BE2C (cell line): ENCODE data around the gene PCK2.

Experiments
- DNase-seq: peaks from one replicate; pipeline ENCODE4 v3.0.0-alpha.2; 2020
- H3K27me3 ChIP-seq: fragments of 250-450 bp; sonication (Bioruptor Pico); 2 replicates; pipeline ENCODE4 v1.5.1; 2020; ENCODE audit warnings: mild to moderate bottlenecking
- H3K36me3 ChIP-seq: fragments of 250-450 bp; sonication (Bioruptor Pico); 2 replicates; pipeline ENCODE4 v1.5.1; 2020; ENCODE audit warnings: mild to moderate bottlenecking
- H3K4me1 ChIP-seq: fragments of 250-450 bp; sonication (Bioruptor Pico); 2 replicates; pipeline ENCODE4 v1.5.1; 2020
- H3K4me3 ChIP-seq: 2 replicates; pipeline ENCODE4 v1.5.1; 2011; ENCODE audit warnings: low read depth, low read length
- H3K9me3 ChIP-seq: fragments of 250-450 bp; sonication (Bioruptor Pico); 2 replicates; pipeline ENCODE4 v1.5.1; 2020
- TF ChIP-seq, protein P1 (sequence below): IDR thresholded peaks from 2 replicates; pipeline ENCODE4 v1.5.1; 2012; ENCODE audit warnings: mild to moderate bottlenecking, low read depth, low read length

PCK2 gene

DNA sequence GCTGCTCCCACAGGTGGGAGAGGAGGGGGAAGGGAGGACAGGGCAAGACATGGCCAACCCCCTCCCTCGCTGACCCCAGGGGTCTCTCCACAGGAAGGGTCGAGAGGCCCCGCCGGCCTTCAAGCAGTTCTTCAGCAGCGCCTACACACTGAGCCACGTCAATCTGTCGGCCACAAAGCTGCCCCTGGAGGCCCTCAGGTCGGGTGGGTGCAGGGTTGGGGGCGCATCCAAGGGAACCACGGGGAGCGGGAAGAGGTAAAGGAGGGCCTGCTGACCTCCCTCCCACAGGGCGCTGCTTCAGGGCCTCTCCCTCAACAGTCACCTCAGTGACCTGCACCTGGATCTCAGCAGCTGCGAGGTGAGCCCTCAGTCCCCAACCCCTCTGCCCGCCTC lies 36.2 kb upstream of the PCK2 start:
- Histone ChIP-seq H3K36me3 (no peaks in the 10 kb centered on the region), H3K27me3 (no peaks in the 10 kb centered on the region), H3K4me1 (no peaks in the 10 kb centered on the region; the same call in 1 of the 2 replicates), H3K9me3 (no peaks in the 10 kb centered on the region), H3K4me3 (no peak overlapping the region)
- TF ChIP-seq, protein P1, sequence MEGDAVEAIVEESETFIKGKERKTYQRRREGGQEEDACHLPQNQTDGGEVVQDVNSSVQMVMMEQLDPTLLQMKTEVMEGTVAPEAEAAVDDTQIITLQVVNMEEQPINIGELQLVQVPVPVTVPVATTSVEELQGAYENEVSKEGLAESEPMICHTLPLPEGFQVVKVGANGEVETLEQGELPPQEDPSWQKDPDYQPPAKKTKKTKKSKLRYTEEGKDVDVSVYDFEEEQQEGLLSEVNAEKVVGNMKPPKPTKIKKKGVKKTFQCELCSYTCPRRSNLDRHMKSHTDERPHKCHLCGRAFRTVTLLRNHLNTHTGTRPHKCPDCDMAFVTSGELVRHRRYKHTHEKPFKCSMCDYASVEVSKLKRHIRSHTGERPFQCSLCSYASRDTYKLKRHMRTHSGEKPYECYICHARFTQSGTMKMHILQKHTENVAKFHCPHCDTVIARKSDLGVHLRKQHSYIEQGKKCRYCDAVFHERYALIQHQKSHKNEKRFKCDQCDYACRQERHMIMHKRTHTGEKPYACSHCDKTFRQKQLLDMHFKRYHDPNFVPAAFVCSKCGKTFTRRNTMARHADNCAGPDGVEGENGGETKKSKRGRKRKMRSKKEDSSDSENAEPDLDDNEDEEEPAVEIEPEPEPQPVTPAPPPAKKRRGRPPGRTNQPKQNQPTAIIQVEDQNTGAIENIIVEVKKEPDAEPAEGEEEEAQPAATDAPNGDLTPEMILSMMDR: no peak
- DNase-seq: no peak

- Histone ChIP-seq H3K4me3 (no peak overlapping the region), H3K9me3 (no peaks in the 10 kb centered on the region), H3K36me3 (no peaks in the 10 kb centered on the region), H3K4me1 (no peaks in the 10 kb centered on the region; the same call in 1 of the 2 replicates), H3K27me3 (no peaks in the 10 kb centered on the region)
- DNase-seq: peak; percentile 79
- TF ChIP-seq, protein P1: peak; percentile 92
These were observed 35.7 kb upstream of the PCK2 start for GRCh38 chr14:24058260-24058950.

DNA sequence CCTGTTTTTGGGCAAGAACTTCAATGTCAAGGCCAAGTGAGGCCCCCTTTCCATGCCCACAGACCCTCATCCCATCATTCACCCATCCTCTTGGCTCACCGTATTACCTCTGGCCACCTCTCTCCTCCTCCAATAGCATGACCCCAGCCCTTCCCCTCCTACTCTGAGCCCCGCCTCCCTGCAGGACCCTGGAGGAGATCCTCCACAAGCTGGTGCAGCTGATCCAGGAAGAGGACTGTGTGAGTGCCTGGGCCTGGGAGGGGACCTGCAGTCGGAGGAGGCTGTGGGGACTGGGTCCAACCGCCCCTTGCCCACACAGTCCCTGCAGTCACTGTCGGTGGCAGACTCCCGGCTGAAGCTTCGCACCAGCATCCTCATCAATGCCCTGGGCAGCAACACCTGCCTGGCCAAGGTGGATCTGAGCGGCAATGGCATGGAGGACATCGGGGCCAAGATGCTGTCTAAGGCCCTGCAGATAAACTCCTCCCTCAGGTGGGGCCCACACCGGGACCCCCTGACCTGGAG lies 35.1 kb upstream of the PCK2 start:
- DNase-seq: no peak
- no peak overlapping the region for H3K4me3 ChIP-seq
- no peaks in the 10 kb centered on the region; the same call in 1 of the 2 replicates for H3K4me1 ChIP-seq
- TF ChIP-seq, protein P1: no peak
- no peaks in the 10 kb centered on the region for H3K9me3 ChIP-seq
- no peaks in the 10 kb centered on the region for H3K27me3 ChIP-seq
- H3K36me3 ChIP-seq: no peaks in the 10 kb centered on the region

- no peaks in the 10 kb centered on the region for H3K36me3 ChIP-seq
- H3K4me1 ChIP-seq: no peaks in the 10 kb centered on the region; the same call in 1 of the 2 replicates
- H3K4me3 ChIP-seq: no peak overlapping the region
- H3K27me3 ChIP-seq: no peaks in the 10 kb centered on the region
- no peak for DNase-seq
- TF ChIP-seq, protein P1: no peak
- H3K9me3 ChIP-seq: no peaks in the 10 kb centered on the region
These were observed 34.2 kb upstream of the PCK2 start for GRCh38 chr14:24059841-24060388.

DNA sequence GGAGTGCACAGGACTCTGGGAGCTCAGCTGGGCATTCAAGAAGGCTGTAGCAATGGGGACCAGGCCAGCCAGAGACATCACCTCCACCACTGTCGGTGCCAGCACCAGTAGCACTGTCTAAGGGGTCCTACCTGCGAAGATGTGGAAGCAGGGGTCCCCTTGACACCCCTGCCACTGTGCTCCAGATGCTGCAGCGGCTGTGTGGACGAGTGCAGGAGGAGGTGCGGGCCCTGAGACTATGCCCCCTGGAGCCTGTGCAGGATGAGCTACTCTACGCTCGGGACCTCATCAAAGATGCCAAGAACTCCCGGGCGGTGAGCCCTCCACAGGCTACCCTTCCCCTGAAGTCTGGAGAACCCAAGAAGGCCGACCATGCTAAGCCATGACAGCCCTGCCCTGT lies 33.7 kb upstream of the PCK2 start:
- Histone ChIP-seq H3K36me3 (no peaks in the 10 kb centered on the region), H3K9me3 (no peaks in the 10 kb centered on the region), H3K27me3 (no peaks in the 10 kb centered on the region), H3K4me1 (no peaks in the 10 kb centered on the region; the same call in 1 of the 2 replicates), H3K4me3 (no peak overlapping the region)
- TF ChIP-seq, protein P1: no peak
- no peak for DNase-seq
